SU-DHL-6 (cell line): ENCODE results near the gene COL25A1.

ENCODE experiments used
- H2AFZ ChIP-seq: fragments of 200-600 bp; sonication (generic); 2 replicates; pipeline ENCODE4 v1.6.1; 2014; ENCODE audit warnings: low read depth, mild to moderate bottlenecking, moderate library complexity, mixed read lengths, antibody characterized with exemption, low read length; ENCODE audit not compliant: severe bottlenecking
- H3F3A ChIP-seq: fragments of 200-600 bp; shearing (Covaris generic); 2 replicates; pipeline ENCODE4 v1.6.0; 2016; ENCODE audit warnings: antibody characterized with exemption, mild to moderate bottlenecking; ENCODE audit not compliant: insufficient read depth
- H3K27ac ChIP-seq: fragments of 200-600 bp; sonication (generic); 2 replicates; pipeline ENCODE4 v1.5.1; 2016; ENCODE audit warnings: low read depth, mild to moderate bottlenecking, low read length, moderate library complexity, mixed read lengths
- H3K27me3 ChIP-seq: fragments of 200-600 bp; sonication (generic), shearing (Covaris generic); 2 replicates; pipeline ENCODE4 v1.6.0; 2014; ENCODE audit warnings: mild to moderate bottlenecking, low read length
- H3K36me3 ChIP-seq: fragments of 200-600 bp; sonication (generic); 2 replicates; pipeline ENCODE4 v1.6.1; 2014; ENCODE audit warnings: mild to moderate bottlenecking, low read length, mixed read lengths
- H3K4me2 ChIP-seq: fragments of 300-600, 200-600 bp; shearing (Covaris generic), sonication (generic); 2 replicates; pipeline ENCODE4 v1.6.0; 2014; ENCODE audit warnings: low read length, low read depth, mild to moderate bottlenecking; ENCODE audit not compliant: poor library complexity, severe bottlenecking
- H3K4me3 ChIP-seq: fragments of 200-600 bp; sonication (generic); 2 replicates; pipeline ENCODE4 v1.5.1; 2014; ENCODE audit warnings: antibody characterized with exemption, low read length, mild to moderate bottlenecking, mixed read lengths; ENCODE audit not compliant: insufficient read depth, poor library complexity, severe bottlenecking
- H3K79me2 ChIP-seq: fragments of 200-600 bp; sonication (generic); 2 replicates; pipeline ENCODE4 v1.6.1; 2014; ENCODE audit warnings: mild to moderate bottlenecking, low read length, moderate library complexity; ENCODE audit not compliant: insufficient read depth
- H3K9ac ChIP-seq: fragments of 200-600 bp; sonication (generic); 2 replicates; pipeline ENCODE4 v1.7.0; 2014; ENCODE audit warnings: mild to moderate bottlenecking, low read length
- H3K9me2 ChIP-seq: fragments of 200-600 bp; sonication (generic); replicated peaks from 2 replicates; pipeline ENCODE4 v1.6.1; 2014; ENCODE audit warnings: low read length; ENCODE audit not compliant: insufficient read depth
- H3K9me3 ChIP-seq: fragments of 200-600 bp; sonication (generic); 2 replicates; pipeline ENCODE4 v1.6.1; 2014; ENCODE audit warnings: low read length, mixed read lengths; ENCODE audit not compliant: insufficient read depth
- H4K20me1 ChIP-seq: fragments of 200-600 bp; sonication (generic); 2 replicates; pipeline ENCODE4 v1.6.1; 2014; ENCODE audit warnings: low read depth, mild to moderate bottlenecking, antibody characterized with exemption, low read length, moderate library complexity, mixed read lengths
- CTCF ChIP-seq: fragments of 200-600 bp; sonication (generic); IDR thresholded peaks from one replicate; pipeline ENCODE4 v1.5.1; 2017; ENCODE audit warnings: antibody characterized with exemption, mild to moderate bottlenecking, low read length, moderate library complexity; ENCODE audit not compliant: insufficient read depth, poor library complexity, severe bottlenecking
- EZH2phosphoT487 ChIP-seq: fragments of 200-600 bp; sonication (generic), shearing (Covaris generic); conservative IDR thresholded peaks from 2 replicates; pipeline ENCODE4 v1.6.1; 2018; ENCODE audit warnings: mild to moderate bottlenecking, antibody characterized with exemption, low read length, moderate library complexity, mixed read lengths

The COL25A1 gene

GRCh38 chr4:108954880-108955279 is 347.6 kb downstream of the COL25A1 start:
- H3K4me2 ChIP-seq: no peak overlapping the region
- H3K4me3 ChIP-seq: no peak overlapping the region
- H3K27ac ChIP-seq: no peak overlapping the region
- H3F3A ChIP-seq: no peaks in the 10 kb centered on the region
- H2AFZ ChIP-seq: no peak overlapping the region
- no peak overlapping the region for H3K9ac ChIP-seq
- no peaks in the 10 kb centered on the region for H3K27me3 ChIP-seq
- no peaks in the 10 kb centered on the region for H3K36me3 ChIP-seq
- no peaks in the 10 kb centered on the region for H3K79me2 ChIP-seq
- TF ChIP-seq CTCF (no peak), EZH2phosphoT487 (no peak)
- H3K9me2 ChIP-seq: no peaks in the 10 kb centered on the region
- H3K9me3 ChIP-seq: no peaks in the 10 kb centered on the region
- no peaks in the 10 kb centered on the region for H4K20me1 ChIP-seq

GRCh38 chr4:108953941-108954340 is 348.5 kb downstream of the COL25A1 start:
- no peak overlapping the region for H3K9ac ChIP-seq
- no peaks in the 10 kb centered on the region for H3K79me2 ChIP-seq
- no peaks in the 10 kb centered on the region for H4K20me1 ChIP-seq
- no peak overlapping the region for H2AFZ ChIP-seq
- H3K4me3 ChIP-seq: no peak overlapping the region
- H3F3A ChIP-seq: no peaks in the 10 kb centered on the region
- no peak for TF ChIP-seq EZH2phosphoT487
- TF ChIP-seq CTCF: no peak
- no peaks in the 10 kb centered on the region for H3K9me2 ChIP-seq
- H3K9me3 ChIP-seq: no peaks in the 10 kb centered on the region
- no peaks in the 10 kb centered on the region for H3K36me3 ChIP-seq
- H3K27ac ChIP-seq: no peak overlapping the region
- no peaks in the 10 kb centered on the region for H3K27me3 ChIP-seq
- H3K4me2 ChIP-seq: no peak overlapping the region

- no peak for TF ChIP-seq EZH2phosphoT487
- no peak for TF ChIP-seq CTCF
- Histone ChIP-seq H3K4me3 (no peak overlapping the region), H3K9me2 (no peaks in the 10 kb centered on the region), H3F3A (no peaks in the 10 kb centered on the region), H4K20me1 (no peaks in the 10 kb centered on the region), H2AFZ (no peak overlapping the region), H3K9ac (no peak overlapping the region), H3K4me2 (no peak overlapping the region), H3K79me2 (no peaks in the 10 kb centered on the region), H3K36me3 (no peaks in the 10 kb centered on the region), H3K27ac (no peak overlapping the region), H3K27me3 (no peaks in the 10 kb centered on the region), H3K9me3 (no peaks in the 10 kb centered on the region)
These were observed 352.1 kb downstream of the COL25A1 start for GRCh38 chr4:108950158-108950915.
